ENCODE measurements around the gene RPS15A. TPM values are rescaled to one million over a fixed set of nuclear protein-coding genes. Genes with fewer than 3 reads are reported as not detected.

Gene RPS15A
- total RNA-seq: 1,000 to 10,000 TPM; 3,088 to 3,151 TPM
- polyA plus RNA-seq: 1,000 to 10,000 TPM; 2,383 to 3,794 TPM

DNA sequence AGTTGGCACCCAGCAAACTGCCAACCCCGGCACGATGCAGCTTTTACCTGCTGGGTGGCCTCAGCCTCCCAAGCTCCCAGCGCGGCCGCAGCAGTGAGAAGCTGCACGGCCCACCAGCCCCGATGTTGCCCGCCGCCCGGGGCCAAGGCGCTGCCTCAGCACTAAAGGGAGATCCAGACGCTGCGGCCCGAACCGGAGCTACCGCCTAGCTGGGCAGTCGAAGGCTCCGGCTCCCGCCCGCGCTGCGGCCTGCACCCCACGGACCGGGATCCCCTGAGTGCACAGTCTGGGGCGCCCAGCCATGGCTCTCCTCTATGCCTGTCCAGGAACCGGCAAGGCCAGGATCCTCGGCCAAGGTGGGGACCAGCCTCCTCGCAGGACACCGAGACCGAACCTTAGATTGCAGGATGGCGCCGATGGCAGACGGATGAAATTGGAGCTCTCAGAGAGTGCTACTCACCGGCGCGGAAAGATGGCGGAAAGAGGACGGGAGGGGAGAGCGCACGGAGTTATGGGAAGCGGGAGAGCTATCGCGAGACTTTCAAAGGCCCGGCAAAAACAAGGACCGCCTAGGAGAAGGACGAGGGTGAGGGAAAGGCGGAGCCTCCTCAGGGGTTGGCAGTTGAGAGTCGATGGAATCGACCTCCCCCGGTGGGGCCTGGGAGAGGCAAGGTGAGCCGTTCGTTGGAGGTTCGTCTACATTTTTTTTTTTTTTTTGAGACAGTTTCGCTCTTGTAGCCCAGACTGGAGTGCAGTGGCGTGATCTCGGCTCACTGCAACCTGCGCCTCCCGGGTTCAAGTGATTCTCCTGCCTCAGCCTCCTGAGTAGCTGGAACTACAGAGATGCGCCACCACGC is at the start of gene RPS15A:
RPS15A (minus strand) TSS at position 485 of the 857 bp plus-strand sequence. CDS start 1,221 bp downstream, outside the sequence.
- POLR2A ChIA-PET (ENCODE audit: partially characterized antibody): interaction anchor here (0.9 to 10.4 kb wide), 8 partner anchors 11 to 765 kb away, joined by 3 to 176 read pairs (median 6); partner anchors contain the start of genes ARL6IP1, COQ7 and VPS35L

DNA sequence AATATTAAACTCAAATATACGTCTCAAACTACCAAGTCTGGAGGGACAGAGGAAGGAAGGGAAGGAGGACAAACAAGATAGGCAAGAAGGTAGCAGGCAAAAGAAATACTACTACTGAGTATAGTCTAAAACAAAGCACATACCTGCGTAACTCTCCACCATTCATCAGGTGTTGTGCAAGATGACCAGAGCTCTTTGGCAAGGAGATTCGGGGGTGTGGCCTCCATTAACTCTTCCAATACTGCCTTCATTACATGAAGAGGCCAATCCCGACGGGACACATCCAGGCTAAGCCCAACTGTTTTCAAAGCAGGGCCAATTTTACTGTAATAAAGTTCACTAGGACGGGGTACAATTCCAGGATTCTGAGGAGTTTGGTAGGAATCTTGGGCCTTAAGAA is 49.4 kb upstream of the RPS15A start:
- H3K4me1 ChIP-seq (ENCODE audit: insufficient read depth, low read length): no peaks in the 10 kb centered on the region
- ChIA-PET POLR2A (ENCODE audit: partially characterized antibody) (no interaction called here), CTCF (ENCODE audit: partially characterized antibody) (no interaction called here)
- intact Hi-C loops (cut with micrococcal nuclease): no loop called here
- no peak for DNase-seq
- H3K9me3 ChIP-seq (ENCODE audit: control insufficient read depth in 1 of 2, low read length in 2 of 2): no peaks in the 10 kb centered on the region
- Mint-ChIP-seq H3K27ac (peak overlapping the region in 2 of 7 donors; percentile 47 to 73), H3K27me3 (no peaks in the 10 kb centered on the region), H3K36me3 (peaks cover 65 to 82% of the 10 kb centered on the region in 2 donors), H3K4me3 (no peak overlapping the region), H3K9me3 (no peaks in the 10 kb centered on the region), H3K4me1 (peaks cover 0 to 1% (median 0%) of the 10 kb centered on the region in 4 donors)
- peaks cover 80% of the 10 kb centered on the region for H3K36me3 ChIP-seq (ENCODE audit: insufficient read depth, low read length)
- H3K27me3 ChIP-seq (ENCODE audit: insufficient read depth, low read length): no peaks in the 10 kb centered on the region
- H3K4me3 ChIP-seq (ENCODE audit: low read length in 2 of 2): no peak overlapping the region
- H3K27ac ChIP-seq (ENCODE audit: low read depth, low read length): no peak overlapping the region

More for the DNA sequence above, at the start of gene RPS15A:
- Mint-ChIP-seq H3K4me1 (peaks cover 36 to 53% (median 46%) of the 10 kb centered on the region in 4 donors), H3K27ac (peak within 1 kb of the TSS; percentile 93 to 97 (median 96)), H3K9me3 (peaks cover 0 to 5% (median 0%) of the 10 kb centered on the region in 8 donors), H3K4me3 (peak within 1 kb of the TSS; percentile 91 to 98 (median 96)), H3K27me3 (no peaks in the 10 kb centered on the region), H3K36me3 (peaks cover 62 to 74% of the 10 kb centered on the region in 2 donors)
- H3K4me1 ChIP-seq (ENCODE audit: insufficient read depth, low read length): peaks cover 43% of the 10 kb centered on the region
- peak within 1 kb of the TSS; percentile 80 for H3K27ac ChIP-seq (ENCODE audit: low read depth, low read length)
- CTCF ChIA-PET (ENCODE audit: partially characterized antibody): interaction anchor here (0.7 to 7.8 kb wide), 4 partner anchors 8 to 154 kb away, joined by 3 to 111 read pairs (median 6); partner anchors contain the start of gene ARL6IP1
- intact Hi-C loops (cut with micrococcal nuclease): loop anchor here (1.0 kb wide), 5 partner anchors 11 to 765 kb away; partner anchors contain the start of genes ARL6IP1, CCP110, COQ7 and SMG1
- no peaks in the 10 kb centered on the region for H3K9me3 ChIP-seq (ENCODE audit: control insufficient read depth in 1 of 2, low read length in 2 of 2)
- peak; percentile 90 to 98 (median 95) for DNase-seq
- H3K27me3 ChIP-seq (ENCODE audit: insufficient read depth, low read length): no peaks in the 10 kb centered on the region
- H3K36me3 ChIP-seq (ENCODE audit: insufficient read depth, low read length): peaks cover 48% of the 10 kb centered on the region
- peak within 1 kb of the TSS; percentile 77 to 98 for H3K4me3 ChIP-seq (ENCODE audit: low read length in 2 of 2)

DNA sequence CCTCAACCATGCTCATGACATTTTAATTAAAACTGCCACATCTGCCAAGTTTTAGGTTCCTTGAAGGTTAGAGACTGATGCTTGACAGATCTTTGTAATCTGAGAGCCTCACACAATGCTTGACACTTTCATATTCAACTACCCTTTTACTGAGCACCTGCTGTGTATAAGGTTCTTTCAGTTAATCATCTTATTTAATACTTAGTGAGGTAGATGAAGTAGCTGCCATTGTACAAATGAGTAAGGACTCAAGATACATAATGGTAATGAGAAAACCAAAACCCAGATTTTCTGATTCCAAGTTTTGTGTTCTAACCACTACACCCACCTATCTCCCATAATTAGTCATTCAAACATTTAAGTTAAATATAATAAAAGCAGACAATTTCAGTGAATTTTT is 46.6 kb upstream of the RPS15A start:
- H3K9me3 Mint-ChIP-seq: no peaks in the 10 kb centered on the region
- H3K36me3 ChIP-seq (ENCODE audit: insufficient read depth, low read length): peaks cover 84% of the 10 kb centered on the region
- no peak overlapping the region for H3K27ac ChIP-seq (ENCODE audit: low read depth, low read length)
- peak overlapping the region in 4 of 7 donors; percentile 19 to 85 (median 72) for H3K27ac Mint-ChIP-seq
- peaks cover 64 to 81% of the 10 kb centered on the region in 2 donors for H3K36me3 Mint-ChIP-seq
- H3K27me3 Mint-ChIP-seq: no peaks in the 10 kb centered on the region
- no peak overlapping the region for H3K4me3 Mint-ChIP-seq
- H3K4me1 Mint-ChIP-seq: no peaks in the 10 kb centered on the region
- CTCF ChIA-PET (ENCODE audit: partially characterized antibody): interaction anchor here (2.2 kb wide), 1 partner anchor 35 kb away, joined by 11 read pairs; the partner anchor contains the start of gene ARL6IP1
- H3K4me1 ChIP-seq (ENCODE audit: insufficient read depth, low read length): no peaks in the 10 kb centered on the region
- intact Hi-C loops (cut with micrococcal nuclease): no loop called here
- H3K9me3 ChIP-seq (ENCODE audit: control insufficient read depth in 1 of 2, low read length in 2 of 2): no peaks in the 10 kb centered on the region
- no peaks in the 10 kb centered on the region for H3K27me3 ChIP-seq (ENCODE audit: insufficient read depth, low read length)
- POLR2A ChIA-PET (ENCODE audit: partially characterized antibody): interaction anchor here (1.0 kb wide), 1 partner anchor 13 kb away, joined by 3 read pairs; no protein-coding TSS in a partner anchor
- H3K4me3 ChIP-seq (ENCODE audit: low read length in 2 of 2): no peak overlapping the region
- DNase-seq: no peak

DNA sequence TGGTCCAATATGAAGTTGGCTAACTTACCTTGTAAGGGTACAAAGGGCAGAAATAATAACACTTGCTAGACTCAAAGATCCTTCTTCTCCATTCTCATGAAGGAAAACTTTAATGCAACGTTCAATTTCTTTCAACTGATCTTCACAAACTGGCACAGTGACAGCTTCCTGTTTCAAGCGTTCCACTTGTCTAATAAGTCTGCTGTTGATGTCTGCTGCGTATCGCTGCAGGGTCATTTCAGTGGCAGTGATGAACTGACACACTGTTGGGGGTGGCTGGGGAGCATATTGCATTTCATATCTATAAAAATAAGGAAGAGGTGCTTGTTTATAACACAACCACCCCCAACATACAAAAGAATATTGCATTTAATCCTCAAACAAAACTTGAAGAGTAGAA is 44.7 kb upstream of the RPS15A start:
- no peak for DNase-seq
- H3K27ac ChIP-seq (ENCODE audit: low read depth, low read length): no peak overlapping the region
- Mint-ChIP-seq H3K4me1 (no peaks in the 10 kb centered on the region), H3K9me3 (no peaks in the 10 kb centered on the region), H3K27me3 (no peaks in the 10 kb centered on the region), H3K36me3 (peaks cover 60 to 82% of the 10 kb centered on the region in 2 donors), H3K4me3 (no peak overlapping the region), H3K27ac (no peak overlapping the region)
- no peak overlapping the region for H3K4me3 ChIP-seq (ENCODE audit: low read length in 2 of 2)
- no peaks in the 10 kb centered on the region for H3K27me3 ChIP-seq (ENCODE audit: insufficient read depth, low read length)
- H3K36me3 ChIP-seq (ENCODE audit: insufficient read depth, low read length): peaks cover 84% of the 10 kb centered on the region
- intact Hi-C loops (cut with micrococcal nuclease): no loop called here
- H3K4me1 ChIP-seq (ENCODE audit: insufficient read depth, low read length): no peaks in the 10 kb centered on the region
- H3K9me3 ChIP-seq (ENCODE audit: control insufficient read depth in 1 of 2, low read length in 2 of 2): no peaks in the 10 kb centered on the region
- CTCF ChIA-PET (ENCODE audit: partially characterized antibody): interaction anchor here (0.6 to 2.2 kb wide), 2 partner anchors 29 to 33 kb away, joined by 3 to 11 read pairs; partner anchors contain the start of gene ARL6IP1
- POLR2A ChIA-PET (ENCODE audit: partially characterized antibody): no interaction called here

DNA sequence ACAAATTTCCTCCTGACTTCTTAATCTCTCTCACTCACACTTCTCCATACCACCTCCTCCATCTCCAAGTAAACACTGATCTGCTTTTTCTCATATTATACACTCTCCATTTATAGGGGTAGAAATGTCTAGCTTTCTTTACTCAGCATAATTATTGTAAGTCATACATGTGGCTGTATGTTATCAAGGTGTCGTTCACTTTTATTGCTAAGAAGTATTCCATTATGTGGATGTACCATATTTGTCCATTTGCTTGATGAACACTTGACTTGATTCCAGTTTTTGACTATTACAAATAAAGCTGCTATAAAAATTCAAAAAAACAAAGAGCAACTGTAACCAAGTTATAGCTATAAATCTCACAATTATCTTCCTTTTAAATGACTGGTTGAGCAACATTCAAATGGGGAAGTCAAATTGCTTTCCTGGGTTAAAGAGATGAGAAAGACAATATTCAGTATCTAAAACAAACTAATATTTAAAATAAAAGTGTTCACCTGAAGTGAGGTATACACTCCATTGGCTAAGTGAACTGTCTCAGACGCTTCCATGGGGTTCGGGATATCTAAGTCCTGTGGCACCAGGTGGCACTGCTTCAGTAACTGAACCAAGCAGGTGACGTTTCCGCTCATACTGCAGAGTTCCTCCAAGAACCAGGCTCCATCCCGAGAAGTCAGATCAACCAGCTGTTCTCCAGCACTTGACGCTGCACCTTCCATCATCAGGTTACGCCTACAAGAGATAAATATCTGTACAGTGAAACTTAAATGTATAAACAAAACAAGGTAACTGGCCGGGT is 43.8 kb upstream of the RPS15A start:
- peak overlapping the region in 3 of 7 donors; percentile 12 to 25 (median 17) for H3K27ac Mint-ChIP-seq
- no peaks in the 10 kb centered on the region for H3K4me1 Mint-ChIP-seq
- Histone ChIP-seq H3K4me1 (ENCODE audit: insufficient read depth, low read length) (no peaks in the 10 kb centered on the region), H3K4me3 (ENCODE audit: low read length in 2 of 2) (no peak overlapping the region), H3K9me3 (ENCODE audit: control insufficient read depth in 1 of 2, low read length in 2 of 2) (no peaks in the 10 kb centered on the region), H3K27me3 (ENCODE audit: insufficient read depth, low read length) (no peaks in the 10 kb centered on the region), H3K36me3 (ENCODE audit: insufficient read depth, low read length) (peaks cover 87% of the 10 kb centered on the region), H3K27ac (ENCODE audit: low read depth, low read length) (no peak overlapping the region)
- intact Hi-C loops (cut with micrococcal nuclease): no loop called here
- CTCF ChIA-PET (ENCODE audit: partially characterized antibody): interaction anchor here (3.2 kb wide), 1 partner anchor 32 kb away, joined by 17 read pairs; the partner anchor contains the start of gene ARL6IP1
- no peaks in the 10 kb centered on the region for H3K9me3 Mint-ChIP-seq
- POLR2A ChIA-PET (ENCODE audit: partially characterized antibody): no interaction called here
- no peak for DNase-seq
- peaks cover 60 to 84% of the 10 kb centered on the region in 2 donors for H3K36me3 Mint-ChIP-seq
- no peak overlapping the region for H3K4me3 Mint-ChIP-seq
- H3K27me3 Mint-ChIP-seq: no peaks in the 10 kb centered on the region

DNA sequence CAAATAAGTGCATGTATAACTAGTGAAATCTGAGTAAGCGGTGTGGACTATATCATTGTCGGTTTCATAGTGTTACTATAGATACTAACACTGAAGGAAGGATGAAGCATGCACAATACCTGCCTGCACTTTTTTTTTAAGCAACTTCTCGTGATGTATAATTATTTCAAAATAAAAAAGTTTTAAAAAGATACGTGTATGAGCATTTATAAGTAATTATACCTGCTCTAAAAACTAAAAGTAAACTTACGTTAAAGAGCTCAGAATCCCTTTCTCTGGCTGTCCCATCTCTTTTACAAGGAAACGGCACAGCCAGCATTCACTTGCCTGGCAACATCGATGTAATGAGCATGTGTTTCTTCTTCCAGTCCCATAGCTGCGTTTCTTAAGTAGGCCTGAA is 42.5 kb upstream of the RPS15A start:
- ChIA-PET CTCF (ENCODE audit: partially characterized antibody) (interaction anchor here (3.2 kb wide), 1 partner anchor 31 kb away, joined by 17 read pairs; the partner anchor contains the start of gene ARL6IP1), POLR2A (ENCODE audit: partially characterized antibody) (no interaction called here)
- Histone ChIP-seq H3K4me3 (ENCODE audit: low read length in 2 of 2) (no peak overlapping the region), H3K9me3 (ENCODE audit: control insufficient read depth in 1 of 2, low read length in 2 of 2) (no peaks in the 10 kb centered on the region), H3K4me1 (ENCODE audit: insufficient read depth, low read length) (no peaks in the 10 kb centered on the region), H3K36me3 (ENCODE audit: insufficient read depth, low read length) (peaks cover 83% of the 10 kb centered on the region), H3K27ac (ENCODE audit: low read depth, low read length) (no peak overlapping the region), H3K27me3 (ENCODE audit: insufficient read depth, low read length) (no peaks in the 10 kb centered on the region)
- Mint-ChIP-seq H3K27ac (no peak overlapping the region), H3K4me3 (no peak overlapping the region), H3K4me1 (no peaks in the 10 kb centered on the region), H3K27me3 (no peaks in the 10 kb centered on the region), H3K36me3 (peaks cover 63 to 86% of the 10 kb centered on the region in 2 donors), H3K9me3 (no peaks in the 10 kb centered on the region)
- intact Hi-C loops (cut with micrococcal nuclease): no loop called here
- no peak for DNase-seq

All from CD4-positive, alpha-beta memory T cell (primary cell).